CMK (cell line): ENCODE results near the gene COL8A1.
"Not testable (repeated sequence)": the region's sequence is repeated elsewhere in the genome, so short reads cannot be mapped to it uniquely, and the experiment has no call there.

ENCODE experiments used
- DNase-seq: peaks from one replicate; pipeline ENCODE4 v3.0.0-alpha.2; 2010; ENCODE audit warnings: low read depth

The COL8A1 gene

DNA sequence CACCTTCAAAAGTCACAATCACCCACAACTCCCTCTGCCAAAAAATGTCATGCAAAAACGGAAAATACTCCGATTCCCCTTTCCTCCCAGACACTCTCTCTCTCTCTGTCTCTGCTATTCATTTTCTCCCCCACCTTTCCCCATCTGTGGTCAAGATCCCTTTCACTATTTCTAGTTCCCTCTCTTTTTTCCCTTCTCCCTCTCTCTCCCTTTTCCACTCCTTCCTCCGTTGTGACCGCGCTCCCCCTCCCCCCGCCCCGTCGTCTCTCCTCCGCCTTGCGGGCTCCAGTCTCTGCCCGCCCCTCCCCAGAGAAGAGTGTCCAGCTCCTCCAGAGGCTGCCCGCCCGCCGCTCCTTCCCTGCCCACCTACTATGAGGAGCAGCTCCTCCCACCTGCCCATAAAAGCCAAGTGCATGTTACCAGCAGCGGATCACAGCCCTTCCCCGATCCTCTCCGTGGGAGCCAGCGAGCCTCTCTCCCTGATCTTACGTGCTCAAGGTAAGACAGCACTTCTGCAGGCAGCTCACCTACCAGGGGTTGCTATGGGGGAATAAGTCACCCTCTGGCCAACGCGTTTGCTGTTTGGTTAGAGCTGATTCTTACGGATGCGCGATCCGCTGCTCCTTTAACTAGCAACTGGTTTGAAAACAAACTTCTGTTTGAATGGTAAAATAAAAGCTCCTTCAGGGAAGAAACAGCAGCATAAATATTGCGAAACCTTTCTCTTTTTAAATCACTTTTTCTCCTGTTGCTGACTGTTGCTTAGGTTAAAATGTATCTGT, at the start of gene COL8A1:
Gene COL8A1, plus strand, starts transcription at position 428 of the 782 bp plus-strand sequence. CDS start 152,089 bp downstream, outside the sequence.
- no peak for DNase-seq

- DNase-seq = not testable (repeated sequence)
Observed at GRCh38 chr3:99589168-99589567, 49.2 kb upstream of the COL8A1 start.

- DNase-seq = no peak
Observed at GRCh38 chr3:99599894-99600293, 38.5 kb upstream of the COL8A1 start.

DNA sequence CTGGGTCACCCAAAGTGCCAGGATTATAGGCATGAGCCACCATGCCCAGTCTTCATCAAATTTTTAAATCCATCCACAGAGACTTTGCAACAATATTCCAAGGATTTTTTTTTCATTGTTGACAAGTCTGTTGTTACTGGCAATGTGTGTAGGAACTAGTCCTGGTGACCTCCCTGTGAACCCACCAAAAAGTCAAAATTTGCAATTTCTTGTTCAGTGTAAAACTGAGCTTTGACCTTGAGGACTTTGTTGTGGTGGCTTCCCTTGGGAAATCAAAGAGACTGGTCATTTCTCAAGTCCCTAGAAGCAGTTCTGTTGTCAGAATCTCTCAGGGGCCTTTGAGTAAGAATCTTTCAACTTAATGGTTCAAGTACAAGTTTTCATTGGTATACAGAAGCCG, 36.9 kb upstream of the COL8A1 start:
- DNase-seq = no peak

DNA sequence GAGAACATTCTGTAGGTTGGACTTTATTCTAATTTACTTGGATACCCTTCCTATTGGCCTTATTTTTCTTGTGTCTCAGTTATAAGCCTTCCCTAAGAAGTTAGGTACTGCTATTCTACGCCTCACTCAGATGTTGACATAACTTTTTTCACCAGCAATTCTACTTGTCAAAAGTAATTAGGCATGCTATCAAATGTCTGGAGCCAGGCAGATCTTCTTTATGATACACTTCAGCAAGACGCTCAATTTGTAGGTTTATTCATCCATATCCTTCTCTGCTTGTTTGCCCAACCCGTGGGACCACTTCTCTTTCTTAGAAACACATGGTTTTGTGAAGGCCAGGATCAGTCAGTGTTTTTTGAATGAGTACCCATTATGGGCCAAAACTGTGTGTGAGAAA, 36.2 kb upstream of the COL8A1 start:
- DNase-seq = no peak

- DNase-seq = no peak
Observed at GRCh38 chr3:99607151-99607550, 31.2 kb upstream of the COL8A1 start.

DNA sequence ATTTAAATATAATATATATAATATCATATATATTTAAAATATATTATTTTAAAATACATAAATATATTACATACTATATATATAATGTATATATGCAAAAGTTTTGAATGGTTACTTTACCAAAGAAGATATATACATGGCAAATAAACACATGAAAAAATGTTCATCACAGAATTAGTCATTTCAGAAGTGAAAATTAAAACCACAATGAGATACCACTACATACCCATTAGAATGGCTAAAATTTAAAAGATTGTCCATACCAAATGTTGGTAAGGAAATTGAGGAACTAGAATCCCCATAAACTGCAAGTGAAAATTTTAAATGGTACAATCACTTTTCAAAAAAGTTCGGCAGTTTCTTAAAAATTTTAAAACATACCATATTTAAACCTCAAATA, 23.6 kb upstream of the COL8A1 start:
- no peak for DNase-seq

GRCh38 chr3:99620077-99620767, 18.2 kb upstream of the COL8A1 start:
- DNase-seq = no peak

DNA sequence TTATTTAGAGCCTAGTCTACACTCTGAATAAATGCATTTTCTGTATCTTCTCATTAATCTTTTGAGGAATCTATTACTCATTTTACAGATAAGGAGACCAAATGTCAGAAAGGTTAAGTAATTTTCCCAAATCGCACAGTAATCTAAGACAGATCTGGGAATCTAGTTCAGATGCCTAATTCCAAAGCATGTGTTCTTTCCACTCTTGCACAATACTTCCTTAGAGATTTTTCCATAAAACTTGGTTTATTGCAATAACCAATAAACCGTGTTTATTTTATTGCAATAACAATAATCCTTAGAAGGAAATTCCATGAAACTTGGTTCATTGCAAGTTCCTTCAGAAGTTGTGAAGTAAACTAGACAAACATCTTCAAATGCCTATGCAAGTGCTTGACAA, 17.4 kb upstream of the COL8A1 start:
- DNase-seq = no peak

DNA sequence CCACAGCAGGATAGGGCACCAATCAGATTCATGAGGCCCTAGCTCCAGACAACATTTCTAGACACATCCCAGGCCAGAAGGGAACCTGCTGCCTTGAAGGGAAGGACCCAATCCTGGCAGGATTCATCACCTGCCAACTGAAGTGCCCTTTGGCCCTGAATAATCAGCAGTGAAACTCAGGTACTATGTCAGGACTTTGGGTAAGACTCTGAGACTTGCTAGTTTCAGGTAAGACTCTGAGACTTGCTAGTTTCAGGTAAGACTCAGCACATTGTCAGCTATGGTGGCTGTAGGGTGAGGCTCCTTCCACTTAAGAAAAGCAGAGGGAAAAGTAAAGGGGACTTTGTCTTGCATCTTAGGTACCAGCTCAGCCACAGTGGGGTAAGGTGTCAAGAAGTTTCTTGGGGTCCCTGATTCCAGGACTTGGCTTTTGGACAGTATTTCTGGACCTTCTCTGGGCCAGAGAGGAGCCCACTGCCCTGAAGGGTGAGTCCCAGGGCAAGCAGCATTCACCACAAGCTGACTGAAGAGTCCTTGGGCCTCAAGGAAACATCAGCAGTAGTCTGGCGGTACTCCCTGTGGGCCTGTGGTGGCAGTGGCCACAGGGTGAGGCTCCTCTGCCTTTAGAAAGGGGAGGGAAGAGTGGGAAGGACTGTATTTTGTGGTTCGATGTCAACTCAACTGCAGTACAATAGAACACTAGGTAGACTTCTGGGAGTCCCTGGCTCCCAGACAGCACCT, 13.7 kb upstream of the COL8A1 start:
- no peak for DNase-seq

GRCh38 chr3:99625237-99625622, 13.2 kb upstream of the COL8A1 start:
- DNase-seq = no peak

GRCh38 chr3:99625643-99626416, 12.6 kb upstream of the COL8A1 start:
- DNase-seq = no peak

- no peak for DNase-seq
Observed at GRCh38 chr3:99626417-99626788, 12.0 kb upstream of the COL8A1 start.

DNA sequence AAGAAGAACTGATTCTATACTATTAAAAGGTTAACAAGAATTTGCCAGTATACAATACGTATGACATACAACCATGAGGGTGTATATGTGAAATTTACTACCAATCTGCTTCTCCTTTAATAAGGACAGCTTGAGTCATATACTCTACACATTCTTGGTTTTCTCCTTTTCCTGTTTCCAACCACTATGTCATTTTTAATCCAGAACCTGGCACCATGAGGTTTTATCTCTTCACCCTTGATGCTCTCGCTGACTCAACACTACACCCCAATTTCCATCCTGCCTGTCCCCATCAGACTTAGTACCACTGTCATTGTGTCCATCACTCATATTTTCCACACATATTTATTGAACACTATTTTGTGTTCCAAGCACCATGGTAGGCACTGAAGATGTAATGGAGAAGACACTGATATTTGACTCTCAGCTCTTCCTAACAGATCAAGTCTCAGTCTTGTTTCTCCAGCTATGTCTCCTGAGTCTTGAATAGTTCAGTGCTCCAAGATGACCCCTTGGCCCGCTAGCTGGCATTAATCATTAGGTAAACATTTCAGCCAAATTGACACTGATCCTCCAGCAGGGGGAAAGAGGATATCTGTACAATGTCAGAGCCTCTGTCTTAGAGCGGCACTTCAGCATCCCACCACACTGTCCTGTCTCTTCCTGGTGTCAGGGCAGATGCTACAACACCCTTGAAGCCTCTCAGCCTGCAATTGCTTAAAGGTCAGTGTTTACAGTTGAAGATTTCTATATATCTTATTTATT, 11.2 kb upstream of the COL8A1 start:
- no peak for DNase-seq

DNA sequence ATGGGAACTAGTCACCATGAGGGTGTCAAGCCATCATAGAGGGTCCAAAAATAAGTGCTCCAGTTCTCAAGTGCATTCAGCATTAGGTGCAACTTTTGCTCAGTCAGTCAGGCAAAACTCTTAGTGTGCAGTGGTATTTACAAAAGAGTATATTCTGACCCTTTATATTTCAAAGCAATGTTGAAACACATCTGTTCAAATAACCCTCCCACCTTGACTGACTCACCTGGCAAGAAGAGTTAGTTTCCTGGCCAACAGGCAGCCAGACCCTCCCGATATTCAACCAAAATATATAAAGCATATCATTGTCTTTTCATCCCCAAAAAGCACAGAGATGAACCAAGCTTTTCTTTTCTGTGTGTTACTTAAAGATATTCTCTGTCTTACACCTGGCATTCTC, 7.6 kb upstream of the COL8A1 start:
- DNase-seq = no peak

DNA sequence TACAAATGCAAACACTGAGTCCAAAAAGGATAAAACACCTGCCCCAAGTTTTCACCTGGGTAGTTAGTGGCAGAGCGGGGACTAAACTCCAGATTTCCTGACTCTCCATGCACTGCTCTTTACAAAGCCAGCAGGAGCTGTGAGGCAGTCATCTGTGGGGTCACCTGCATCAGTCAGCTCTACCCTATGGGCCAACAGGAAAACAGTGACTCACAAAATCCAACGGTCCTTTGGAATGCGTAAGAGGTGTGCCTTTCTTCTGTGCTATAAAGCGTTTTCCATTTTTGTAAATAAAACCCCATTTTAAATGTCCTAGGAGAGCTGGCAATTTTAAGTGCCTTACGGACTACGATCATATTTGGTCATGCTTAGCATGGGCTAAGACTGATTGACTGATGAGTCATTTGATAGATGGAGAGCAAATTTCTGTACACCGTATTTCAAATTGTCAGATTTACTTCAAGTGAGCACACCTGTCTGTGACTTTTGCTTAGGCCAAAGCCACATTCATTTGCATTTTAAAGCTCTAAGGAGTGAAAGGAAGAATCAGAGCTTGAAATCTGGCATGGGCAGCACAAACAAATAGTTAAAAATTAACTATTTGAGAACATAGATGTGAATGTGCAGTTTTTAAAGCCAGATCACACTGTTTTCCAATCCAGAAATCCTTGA, 4.4 kb upstream of the COL8A1 start:
- DNase-seq = no peak

DNA sequence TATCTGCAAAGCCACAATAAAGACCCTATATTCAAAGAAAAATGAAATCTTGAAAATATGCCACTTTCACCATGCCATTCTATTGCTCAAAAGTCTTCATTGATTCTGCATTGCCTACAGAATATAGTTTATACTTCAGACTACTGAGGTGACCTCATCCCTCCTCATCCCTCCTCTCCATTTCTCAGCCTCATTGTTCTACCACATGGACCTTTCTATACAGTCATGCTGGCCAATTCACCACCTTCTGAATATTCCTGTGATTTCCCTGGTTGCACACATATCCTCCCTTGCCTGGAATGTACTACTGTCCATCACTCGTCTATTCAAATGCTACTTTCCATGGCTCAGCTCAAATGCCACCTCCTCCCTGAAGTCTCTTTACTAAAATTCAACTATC, 3.5 kb upstream of the COL8A1 start:
- no peak for DNase-seq

DNA sequence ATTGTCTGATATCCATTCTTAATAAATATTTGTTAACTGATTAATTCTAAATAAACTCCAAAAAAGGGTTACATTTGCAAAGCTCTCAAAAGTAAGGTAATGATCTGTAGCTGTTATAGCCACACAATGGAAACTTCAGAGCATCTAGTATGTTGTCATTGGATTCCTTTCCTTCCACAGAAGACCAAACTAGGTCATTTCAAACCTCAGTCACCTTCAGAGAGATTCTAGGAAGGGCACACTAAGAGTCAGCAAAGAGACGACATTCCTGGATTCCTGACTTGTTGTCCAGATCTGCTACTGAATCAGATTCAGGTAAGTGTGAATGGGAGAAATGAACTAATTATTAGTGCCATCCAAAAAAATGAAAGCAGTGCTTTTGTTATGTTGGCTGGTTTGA, 3.0 kb upstream of the COL8A1 start:
- no peak for DNase-seq

- no peak for DNase-seq
Observed at GRCh38 chr3:99637016-99637367, 1.4 kb upstream of the COL8A1 start.

- DNase-seq = no peak
Observed at GRCh38 chr3:99637368-99638111, 854 bp upstream of the COL8A1 start.
